Dendritic cell treated with granulocyte-macrophage colony-stimulating factor and Interleukin-4, amounts not matched to agents 40 ng/mL and 50 ng/mL, for 4 days (primary cell): ENCODE measurements around the gene CELSR1.

ENCODE experiments used
- H3K27ac Mint-ChIP-seq: one replicate; pipeline ENCODE4 v1.8.0; 2022; ENCODE audit warnings: mild to moderate bottlenecking, mixed read lengths
- H3K27me3 Mint-ChIP-seq: one replicate; pipeline ENCODE4 v1.8.0; 2022; ENCODE audit warnings: mild to moderate bottlenecking, mixed read lengths
- H3K36me3 Mint-ChIP-seq: one replicate; pipeline ENCODE4 v1.8.0; 2022; ENCODE audit warnings: low read depth, mixed read lengths
- H3K4me1 Mint-ChIP-seq: one replicate; pipeline ENCODE4 v1.8.0; 2022; ENCODE audit warnings: low read depth, mixed read lengths
- H3K4me3 Mint-ChIP-seq: one replicate; pipeline ENCODE4 v1.8.0; 2022; ENCODE audit warnings: mild to moderate bottlenecking, moderate library complexity, mixed read lengths
- H3K9me3 Mint-ChIP-seq: one replicate; pipeline ENCODE4 v1.8.0; 2022; ENCODE audit warnings: mixed read lengths
- intact Hi-C: fragments of 100-400 bp; cut with micrococcal nuclease; formaldehyde crosslinking; loops from one replicate; pipeline ENCODE4 v1.15.0; 2022

Gene CELSR1, protein sequence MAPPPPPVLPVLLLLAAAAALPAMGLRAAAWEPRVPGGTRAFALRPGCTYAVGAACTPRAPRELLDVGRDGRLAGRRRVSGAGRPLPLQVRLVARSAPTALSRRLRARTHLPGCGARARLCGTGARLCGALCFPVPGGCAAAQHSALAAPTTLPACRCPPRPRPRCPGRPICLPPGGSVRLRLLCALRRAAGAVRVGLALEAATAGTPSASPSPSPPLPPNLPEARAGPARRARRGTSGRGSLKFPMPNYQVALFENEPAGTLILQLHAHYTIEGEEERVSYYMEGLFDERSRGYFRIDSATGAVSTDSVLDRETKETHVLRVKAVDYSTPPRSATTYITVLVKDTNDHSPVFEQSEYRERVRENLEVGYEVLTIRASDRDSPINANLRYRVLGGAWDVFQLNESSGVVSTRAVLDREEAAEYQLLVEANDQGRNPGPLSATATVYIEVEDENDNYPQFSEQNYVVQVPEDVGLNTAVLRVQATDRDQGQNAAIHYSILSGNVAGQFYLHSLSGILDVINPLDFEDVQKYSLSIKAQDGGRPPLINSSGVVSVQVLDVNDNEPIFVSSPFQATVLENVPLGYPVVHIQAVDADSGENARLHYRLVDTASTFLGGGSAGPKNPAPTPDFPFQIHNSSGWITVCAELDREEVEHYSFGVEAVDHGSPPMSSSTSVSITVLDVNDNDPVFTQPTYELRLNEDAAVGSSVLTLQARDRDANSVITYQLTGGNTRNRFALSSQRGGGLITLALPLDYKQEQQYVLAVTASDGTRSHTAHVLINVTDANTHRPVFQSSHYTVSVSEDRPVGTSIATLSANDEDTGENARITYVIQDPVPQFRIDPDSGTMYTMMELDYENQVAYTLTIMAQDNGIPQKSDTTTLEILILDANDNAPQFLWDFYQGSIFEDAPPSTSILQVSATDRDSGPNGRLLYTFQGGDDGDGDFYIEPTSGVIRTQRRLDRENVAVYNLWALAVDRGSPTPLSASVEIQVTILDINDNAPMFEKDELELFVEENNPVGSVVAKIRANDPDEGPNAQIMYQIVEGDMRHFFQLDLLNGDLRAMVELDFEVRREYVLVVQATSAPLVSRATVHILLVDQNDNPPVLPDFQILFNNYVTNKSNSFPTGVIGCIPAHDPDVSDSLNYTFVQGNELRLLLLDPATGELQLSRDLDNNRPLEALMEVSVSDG (N-terminal part only)

DNA sequence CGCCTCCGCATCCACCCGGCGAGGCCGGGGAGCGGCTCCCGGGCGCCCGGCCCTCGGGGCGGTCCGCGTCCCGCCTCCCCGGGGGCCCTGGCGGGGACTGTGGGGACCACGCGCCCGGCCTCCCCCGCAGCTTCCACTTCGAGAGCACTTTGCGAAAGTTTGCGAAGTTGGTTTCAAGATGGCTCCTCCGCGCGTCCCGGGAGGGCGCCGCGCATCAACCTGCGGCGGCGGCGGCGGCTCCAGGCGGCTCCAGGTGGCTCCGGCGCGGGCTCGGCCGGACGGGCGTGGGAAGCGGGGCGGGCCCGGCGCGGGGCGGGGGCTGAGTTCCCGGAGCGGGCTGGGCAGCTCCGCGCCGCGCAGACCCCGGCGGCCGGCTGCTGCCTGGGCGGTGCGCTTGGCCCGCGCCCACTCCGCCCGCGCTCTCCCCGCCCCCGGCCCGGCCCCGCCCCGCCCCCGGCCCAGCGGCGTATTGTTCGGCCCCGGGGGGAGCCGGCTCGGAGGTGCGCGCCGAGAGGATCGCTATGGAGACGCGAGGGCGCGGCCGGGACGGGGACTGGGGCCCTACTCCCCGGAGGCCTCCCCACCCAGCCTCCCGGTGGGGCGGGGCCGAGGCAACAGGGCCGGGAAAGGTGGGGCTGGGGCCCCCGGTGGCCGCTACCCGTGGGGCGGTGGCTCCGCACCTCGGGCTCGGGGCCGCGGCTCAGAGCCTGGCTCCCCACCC lies at the start of gene CELSR1:
CELSR1 (minus strand) TSS at position 396 of the 721 bp plus-strand sequence. CDS start 450 bp downstream, outside the sequence.
- intact Hi-C loops, result no loop called here
- H3K4me1 Mint-ChIP-seq, result peaks cover 15% of the 10 kb centered on the region
- peak within 1 kb of the TSS; percentile 70 for H3K4me3 Mint-ChIP-seq
- H3K27me3 Mint-ChIP-seq, result peaks cover 72% of the 10 kb centered on the region
- H3K9me3 Mint-ChIP-seq, result no peaks in the 10 kb centered on the region
- H3K27ac Mint-ChIP-seq, result no peak within 1 kb of the TSS
- no peaks in the 10 kb centered on the region for H3K36me3 Mint-ChIP-seq

DNA sequence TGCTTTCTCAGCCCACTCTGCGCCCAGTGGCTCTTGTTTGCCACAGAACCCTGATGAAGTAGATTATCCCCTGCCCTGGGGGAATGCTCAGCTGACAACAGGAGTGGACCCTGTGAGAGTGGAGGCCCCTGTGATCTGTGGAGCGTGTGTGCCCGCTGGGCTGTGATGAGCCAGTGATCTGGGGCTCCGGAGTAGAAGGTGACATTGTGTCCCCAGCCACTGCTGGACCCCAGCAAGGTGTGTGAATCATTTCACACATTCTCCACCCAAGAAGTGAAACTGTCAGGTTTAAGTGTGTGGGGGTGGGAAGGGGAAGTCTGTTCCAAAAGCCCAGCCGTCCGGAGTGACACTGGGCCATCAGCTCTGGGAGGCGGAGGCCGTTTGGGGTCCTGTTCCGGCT lies 49.6 kb upstream of the CELSR1 start:
- H3K9me3 Mint-ChIP-seq, result no peaks in the 10 kb centered on the region
- H3K27ac Mint-ChIP-seq, result peak overlapping the region; percentile 90
- peaks cover 97% of the 10 kb centered on the region for H3K4me1 Mint-ChIP-seq
- H3K36me3 Mint-ChIP-seq, result peaks cover 61% of the 10 kb centered on the region
- peak overlapping the region; percentile 72 for H3K4me3 Mint-ChIP-seq
- intact Hi-C loops, result loop anchor here (10.0 kb wide), 1 partner anchor 148 kb away; the partner anchor contains the start of gene CERK
- no peaks in the 10 kb centered on the region for H3K27me3 Mint-ChIP-seq

DNA sequence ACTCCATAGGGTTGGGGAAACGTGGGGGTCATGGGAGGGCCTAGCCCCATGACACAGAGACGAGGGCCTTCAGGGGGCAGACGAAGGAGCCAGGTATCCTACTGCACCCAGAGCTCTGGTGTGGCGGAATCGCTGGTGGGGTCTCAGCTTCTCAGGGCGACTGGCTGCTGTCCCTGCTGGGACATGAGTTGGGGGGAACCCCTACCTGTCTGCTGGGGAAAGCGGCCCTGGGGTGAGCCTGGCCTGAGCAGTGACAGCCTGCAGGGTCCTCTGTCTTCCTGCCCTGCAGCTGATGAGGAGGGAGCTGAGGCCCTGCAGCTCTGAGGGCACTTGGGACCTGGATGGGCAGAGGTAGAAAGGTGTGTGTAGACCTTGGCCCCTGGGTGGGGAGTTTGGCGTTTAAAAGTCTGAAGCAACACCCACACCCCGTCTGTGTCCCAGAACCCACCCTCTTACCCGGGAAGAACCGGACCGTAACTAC lies 49.2 kb upstream of the CELSR1 start:
- Mint-ChIP-seq H3K9me3 (no peaks in the 10 kb centered on the region), H3K27ac (peak overlapping the region; percentile 90), H3K4me1 (peaks cover 97% of the 10 kb centered on the region), H3K27me3 (no peaks in the 10 kb centered on the region), H3K36me3 (peaks cover 61% of the 10 kb centered on the region), H3K4me3 (no peak overlapping the region)
- intact Hi-C loops, result loop anchor here (10.0 kb wide), 1 partner anchor 148 kb away; the partner anchor contains the start of gene CERK

DNA sequence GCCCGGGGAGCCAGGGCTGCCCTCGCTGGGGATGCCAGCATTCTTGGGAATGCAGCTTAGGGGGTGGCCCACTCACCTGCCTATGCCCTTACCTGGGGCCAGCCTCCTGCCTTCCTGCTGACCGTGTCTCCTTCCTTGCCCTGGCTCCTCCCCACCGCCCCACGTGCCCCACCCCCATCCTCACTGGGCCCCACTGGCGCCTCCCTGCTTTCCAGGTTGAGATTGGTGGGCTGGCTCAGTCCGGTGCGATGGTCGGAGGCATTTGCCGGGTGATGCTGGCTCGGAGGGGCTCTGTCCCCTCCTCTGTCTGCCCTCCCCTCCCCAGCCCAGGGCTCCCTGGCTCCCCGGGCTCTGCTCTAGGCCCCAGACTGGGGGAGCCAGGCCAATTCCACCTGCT lies 48.7 kb upstream of the CELSR1 start:
- Mint-ChIP-seq H3K4me1 (peaks cover 97% of the 10 kb centered on the region), H3K27me3 (no peaks in the 10 kb centered on the region), H3K9me3 (no peaks in the 10 kb centered on the region), H3K27ac (peak overlapping the region; percentile 67), H3K36me3 (peaks cover 60% of the 10 kb centered on the region), H3K4me3 (no peak overlapping the region)
- intact Hi-C loops, result loop anchor here (10.0 kb wide), 1 partner anchor 149 kb away; the partner anchor contains the start of gene CERK

DNA sequence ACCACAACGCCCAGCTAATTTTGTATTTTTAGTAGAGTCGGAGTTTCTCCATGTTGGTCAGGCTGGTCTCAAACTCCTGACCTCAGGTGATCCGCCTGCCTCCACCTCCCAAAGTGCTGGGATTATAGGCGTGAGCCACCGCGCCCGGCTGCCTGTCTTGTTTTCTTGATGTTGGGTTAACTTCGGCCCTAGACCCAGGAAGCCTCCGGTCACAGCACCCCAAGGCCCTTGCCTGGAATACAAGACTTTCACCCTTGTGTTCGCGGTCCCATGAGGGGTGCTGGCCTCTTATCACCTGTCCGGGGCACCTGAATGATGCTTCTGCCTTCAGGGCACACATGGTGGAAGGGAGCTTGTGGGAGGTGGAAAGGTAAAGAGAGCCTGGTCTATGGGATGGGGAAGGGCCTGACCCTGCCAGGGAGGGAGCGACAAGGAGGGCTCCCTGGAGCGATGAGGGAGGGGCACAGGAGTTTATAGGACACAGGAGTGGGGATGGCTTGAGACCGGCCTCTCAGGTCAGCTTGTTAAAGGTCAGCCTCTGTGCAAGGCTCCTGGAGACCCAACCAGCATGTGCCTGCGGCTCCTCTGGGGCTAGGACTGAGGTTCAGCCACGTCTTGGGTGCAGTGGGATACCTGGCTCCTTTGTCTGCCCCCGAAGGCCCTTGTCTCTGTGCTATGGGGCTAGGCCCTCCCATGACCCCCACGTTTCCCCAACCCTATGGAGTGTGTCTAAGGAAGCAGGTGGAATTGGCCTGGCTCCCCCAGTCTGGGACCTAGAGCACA lies 48.1 kb upstream of the CELSR1 start:
- Mint-ChIP-seq H3K4me3 (no peak overlapping the region), H3K27me3 (no peaks in the 10 kb centered on the region), H3K36me3 (peaks cover 55% of the 10 kb centered on the region), H3K27ac (peak overlapping the region; percentile 67), H3K4me1 (peaks cover 97% of the 10 kb centered on the region), H3K9me3 (no peaks in the 10 kb centered on the region)
- intact Hi-C loops, result loop anchor here (10.0 kb wide), 1 partner anchor 149 kb away; the partner anchor contains the start of gene CERK

DNA sequence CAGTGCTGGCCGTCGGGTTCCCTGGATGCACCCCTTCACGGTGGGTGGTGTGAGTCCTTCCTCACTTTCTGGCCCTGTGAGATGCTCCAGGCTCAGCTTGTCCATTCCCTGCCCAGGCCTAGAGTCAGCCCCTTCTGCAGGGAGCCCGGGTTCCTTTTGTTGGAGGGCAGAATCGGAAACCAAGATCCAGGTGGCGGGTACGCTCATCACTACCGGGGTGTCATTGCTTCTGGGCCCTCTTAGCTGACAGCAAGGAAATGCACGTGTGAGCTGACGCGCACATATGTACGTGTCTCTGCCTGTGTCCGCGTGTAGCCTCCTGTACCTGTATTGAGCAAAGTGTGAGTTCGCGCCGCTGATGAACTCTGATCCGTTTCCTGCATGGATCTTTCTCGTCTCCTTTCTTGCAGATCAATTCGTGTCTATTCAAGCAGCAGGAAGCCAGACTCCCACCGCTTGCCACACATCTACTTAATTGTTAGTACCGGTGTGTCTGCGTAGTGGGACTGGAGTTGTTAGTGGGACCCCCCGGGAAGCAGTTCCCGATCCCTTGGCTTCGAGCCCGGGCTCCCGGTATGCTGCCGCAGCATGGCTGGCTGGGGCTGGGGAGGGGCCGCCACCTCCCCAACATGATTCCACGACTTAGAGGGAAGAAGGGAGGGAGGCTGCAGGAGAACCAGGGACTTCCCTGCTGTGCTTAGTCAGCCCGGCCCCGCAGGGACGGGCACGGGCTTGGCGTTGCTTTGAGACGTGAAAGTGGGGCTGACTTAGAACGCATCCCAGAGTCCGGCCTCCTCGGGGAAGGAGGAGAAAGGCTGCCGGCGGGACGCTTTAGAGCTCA lies 46.9 kb upstream of the CELSR1 start:
- Mint-ChIP-seq H3K36me3 (peaks cover 52% of the 10 kb centered on the region), H3K9me3 (no peaks in the 10 kb centered on the region), H3K27me3 (no peaks in the 10 kb centered on the region), H3K4me3 (no peak overlapping the region), H3K27ac (peak overlapping the region; percentile 67), H3K4me1 (peaks cover 97% of the 10 kb centered on the region)
- intact Hi-C loops, result loop anchor here (5.0 to 10.0 kb wide), 2 partner anchors 38 to 150 kb away; partner anchors contain the start of genes CERK and GRAMD4

DNA sequence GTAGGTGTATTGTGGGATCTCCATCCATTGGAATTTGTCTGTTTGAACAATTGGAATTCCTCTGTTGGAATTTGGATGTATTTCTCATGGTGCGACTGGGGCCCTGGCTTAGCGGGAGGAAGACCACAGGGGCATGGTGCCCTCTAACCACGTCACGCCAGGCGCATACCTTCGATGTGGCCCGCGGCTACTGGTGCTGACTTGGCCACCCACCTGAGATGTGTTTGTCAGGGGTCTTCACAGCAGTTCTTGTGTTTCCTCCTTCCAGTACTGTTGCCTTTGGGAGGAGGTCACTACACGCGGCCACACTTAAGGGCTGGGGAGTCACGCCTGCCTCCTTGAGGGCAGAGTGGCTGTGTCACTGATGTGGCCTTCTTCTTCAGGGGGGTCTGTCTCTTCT lies 46.2 kb upstream of the CELSR1 start:
- Mint-ChIP-seq H3K4me3 (no peak overlapping the region), H3K36me3 (peaks cover 53% of the 10 kb centered on the region), H3K9me3 (no peaks in the 10 kb centered on the region), H3K27me3 (no peaks in the 10 kb centered on the region), H3K27ac (no peak overlapping the region), H3K4me1 (peaks cover 97% of the 10 kb centered on the region)
- intact Hi-C loops, result loop anchor here (5.0 to 10.0 kb wide), 2 partner anchors 39 to 151 kb away; partner anchors contain the start of genes CERK and GRAMD4

DNA sequence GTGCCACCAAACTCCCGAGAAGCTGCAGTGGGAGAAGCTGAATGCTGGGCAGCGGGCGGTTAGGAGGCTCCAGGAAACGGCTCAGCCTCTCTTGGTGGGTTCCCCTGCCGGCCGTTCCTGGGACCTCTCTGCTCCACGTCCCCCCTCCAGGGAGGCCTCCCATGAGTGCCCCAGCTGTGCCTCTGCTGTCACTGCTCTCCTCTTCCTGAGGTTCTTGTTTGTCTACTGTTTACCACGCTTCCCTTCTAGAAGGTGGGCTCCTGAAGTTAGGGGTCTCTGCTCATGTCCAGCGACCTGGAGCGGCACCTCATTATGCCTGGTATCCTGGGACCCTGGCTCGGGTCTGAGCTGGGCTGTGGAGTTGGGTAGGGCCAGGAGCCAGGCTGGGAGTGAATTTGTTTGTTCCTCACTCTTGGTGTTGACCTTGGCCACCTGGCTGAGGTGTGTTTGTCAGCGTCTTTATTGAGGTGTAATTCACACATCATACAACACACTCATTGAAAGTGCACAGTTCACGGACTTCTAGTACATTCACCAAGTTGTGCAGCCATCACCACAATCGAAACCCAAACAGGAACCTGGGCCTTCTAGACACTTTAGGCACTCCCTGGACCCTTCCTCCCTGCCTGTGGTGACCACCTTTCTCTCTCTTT lies 45.0 kb upstream of the CELSR1 start:
- intact Hi-C loops, result loop anchor here (5.0 to 10.0 kb wide), 2 partner anchors 40 to 152 kb away; partner anchors contain the start of genes CERK and GRAMD4
- Mint-ChIP-seq H3K9me3 (no peaks in the 10 kb centered on the region), H3K4me3 (peak overlapping the region; percentile 30), H3K27me3 (no peaks in the 10 kb centered on the region), H3K36me3 (peaks cover 64% of the 10 kb centered on the region), H3K4me1 (peaks cover 97% of the 10 kb centered on the region), H3K27ac (peak overlapping the region; percentile 78)

DNA sequence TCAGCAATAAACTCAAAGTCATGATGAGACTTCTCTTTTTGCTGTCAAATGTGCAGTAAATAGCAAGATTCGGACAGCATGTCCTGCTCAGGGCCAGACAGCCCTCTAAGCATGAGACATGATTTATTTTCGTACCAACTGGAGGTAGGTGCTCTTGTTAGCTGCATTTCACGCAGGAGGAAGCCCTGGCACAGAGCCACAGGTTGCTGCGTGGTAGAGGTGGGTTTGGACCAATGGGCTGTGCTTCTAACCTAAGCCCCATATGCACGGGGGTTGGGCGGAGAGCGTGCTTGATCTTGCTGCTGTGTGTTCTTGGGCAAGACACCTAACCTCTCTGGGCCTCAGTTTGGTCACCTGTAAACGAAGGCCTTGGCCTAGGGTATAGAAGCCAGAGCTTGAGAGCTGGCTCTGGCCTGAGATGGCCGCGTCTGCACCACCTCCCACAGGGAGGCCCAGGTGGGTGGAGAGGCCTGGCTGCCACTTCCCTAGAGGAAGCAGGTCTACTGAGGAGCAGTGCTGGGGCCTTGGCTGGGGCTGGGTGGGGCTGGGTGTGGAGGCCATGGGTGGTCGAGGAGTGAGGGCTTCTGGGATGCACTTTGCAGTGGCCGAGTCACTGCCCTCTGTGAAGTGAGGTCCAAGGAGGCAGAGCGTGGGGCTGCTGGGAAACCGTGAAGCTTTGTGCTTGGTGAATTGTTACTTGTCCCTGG lies 44.3 kb upstream of the CELSR1 start:
- H3K9me3 Mint-ChIP-seq, result no peaks in the 10 kb centered on the region
- peaks cover 90% of the 10 kb centered on the region for H3K4me1 Mint-ChIP-seq
- H3K27ac Mint-ChIP-seq, result peak overlapping the region; percentile 78
- peak overlapping the region; percentile 42 for H3K4me3 Mint-ChIP-seq
- intact Hi-C loops, result loop anchor here (5.0 to 10.0 kb wide), 2 partner anchors 41 to 153 kb away; partner anchors contain the start of genes CERK and GRAMD4
- H3K36me3 Mint-ChIP-seq, result peaks cover 64% of the 10 kb centered on the region
- no peaks in the 10 kb centered on the region for H3K27me3 Mint-ChIP-seq

DNA sequence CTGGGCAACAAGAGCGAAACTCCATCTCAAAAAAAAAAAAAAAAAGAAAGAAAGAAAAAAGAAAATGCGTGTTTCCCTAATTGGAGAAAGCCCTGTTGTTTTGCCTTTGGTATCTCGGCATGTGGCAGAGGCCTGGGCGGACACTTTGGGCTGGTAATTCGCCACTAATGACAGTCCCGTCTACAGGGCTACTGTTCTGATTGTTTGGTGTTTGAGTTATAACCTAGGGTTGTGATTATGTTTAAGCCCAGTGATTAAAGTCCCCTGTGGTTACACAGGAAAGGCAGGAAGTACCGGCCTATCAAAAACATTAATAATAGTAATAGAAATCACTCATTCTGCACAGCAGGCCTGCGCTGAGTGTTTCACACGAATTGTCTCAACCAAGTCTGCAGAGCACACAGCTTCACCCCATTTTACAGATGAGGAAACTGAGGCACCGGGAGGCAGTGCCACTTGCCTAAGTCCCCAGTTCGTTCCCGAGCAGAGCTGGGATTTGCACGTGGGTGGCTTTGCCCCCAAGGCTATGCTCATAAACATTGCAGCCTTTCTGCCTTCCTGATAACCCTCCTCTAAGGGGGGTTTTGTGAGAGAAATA lies 43.6 kb upstream of the CELSR1 start:
- Mint-ChIP-seq H3K27me3 (peaks cover 2% of the 10 kb centered on the region), H3K4me1 (peaks cover 87% of the 10 kb centered on the region), H3K9me3 (no peaks in the 10 kb centered on the region), H3K27ac (peak overlapping the region; percentile 92), H3K4me3 (peak overlapping the region; percentile 42), H3K36me3 (peaks cover 63% of the 10 kb centered on the region)
- intact Hi-C loops, result loop anchor here (5.0 to 10.0 kb wide), 2 partner anchors 41 to 154 kb away; partner anchors contain the start of genes CERK and GRAMD4
